HG03442 (cell line): ENCODE data around the gene IL21R.

ENCODE experiments used
- ATAC-seq: cut with Tn5 transposase; IDR thresholded peaks from one replicate; pipeline ENCODE4 v1.9.1; 2021; ENCODE audit warnings: mild to moderate bottlenecking, moderate library complexity; ENCODE audit not compliant: unreplicated experiment

Gene IL21R

GRCh38 chr16:27482397-27483087, 80.6 kb downstream of the IL21R start:
- ATAC-seq = no peak

DNA sequence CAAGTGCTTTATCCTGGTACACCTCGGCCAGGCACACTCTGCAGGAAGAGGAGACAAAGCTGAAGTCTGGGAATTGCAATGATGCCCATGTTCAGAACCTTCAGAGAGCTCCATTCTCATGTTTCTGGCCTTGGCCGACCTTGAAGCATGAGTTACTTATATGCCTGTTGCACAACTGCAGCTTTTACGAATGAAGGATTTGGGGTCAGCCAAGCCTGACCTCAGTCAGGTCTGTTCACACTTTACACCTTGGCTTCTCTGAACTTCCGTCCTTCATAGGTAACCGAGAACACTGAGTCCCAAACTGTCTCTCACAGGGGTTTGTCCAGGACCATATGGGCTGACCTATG, 81.1 kb downstream of the IL21R start:
- no peak for ATAC-seq

DNA sequence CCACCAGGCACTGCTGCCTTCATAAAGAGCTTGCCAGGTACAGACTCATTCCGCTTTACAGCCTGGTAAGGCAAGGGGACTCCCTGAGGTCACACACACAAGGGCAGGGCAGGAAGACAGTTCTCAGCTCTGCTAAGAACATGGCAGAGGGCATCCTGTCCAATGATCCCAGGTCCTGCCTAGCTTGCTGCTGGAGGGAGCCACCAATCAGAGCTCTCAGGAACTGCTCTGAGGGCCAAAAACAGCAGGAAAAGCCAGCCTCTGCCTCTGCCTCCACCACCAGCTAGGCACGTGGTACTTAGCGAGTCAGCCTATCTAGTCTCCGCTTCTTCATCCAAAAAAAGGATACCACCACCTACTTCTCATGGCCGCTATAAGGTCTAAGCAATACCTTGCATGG, 81.7 kb downstream of the IL21R start:
- ATAC-seq = no peak

GRCh38 chr16:27485126-27485525, 83.2 kb downstream of the IL21R start:
- ATAC-seq = no peak

DNA sequence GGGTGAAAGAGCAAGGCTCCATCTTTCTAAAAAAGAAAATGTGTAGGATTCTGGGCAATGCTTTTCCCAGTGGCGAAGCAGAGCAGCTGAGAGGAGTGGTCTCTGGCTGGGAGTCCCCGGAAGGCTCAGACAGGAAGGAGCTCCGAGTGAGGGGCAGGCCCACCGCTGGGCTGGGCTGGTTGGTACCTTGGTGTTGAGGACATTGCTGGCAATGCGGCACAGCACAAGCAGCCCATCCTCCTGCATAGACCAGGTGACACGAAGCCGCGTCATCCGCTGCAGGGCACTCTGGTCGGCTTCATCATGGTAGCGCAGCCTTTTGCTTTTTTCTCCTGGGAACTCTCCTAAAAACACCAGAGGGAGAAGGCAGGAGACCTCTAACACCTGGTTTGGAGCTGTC, 83.8 kb downstream of the IL21R start:
- ATAC-seq = no peak

- ATAC-seq = no peak
Observed at GRCh38 chr16:27486344-27486743, 84.4 kb downstream of the IL21R start.

DNA sequence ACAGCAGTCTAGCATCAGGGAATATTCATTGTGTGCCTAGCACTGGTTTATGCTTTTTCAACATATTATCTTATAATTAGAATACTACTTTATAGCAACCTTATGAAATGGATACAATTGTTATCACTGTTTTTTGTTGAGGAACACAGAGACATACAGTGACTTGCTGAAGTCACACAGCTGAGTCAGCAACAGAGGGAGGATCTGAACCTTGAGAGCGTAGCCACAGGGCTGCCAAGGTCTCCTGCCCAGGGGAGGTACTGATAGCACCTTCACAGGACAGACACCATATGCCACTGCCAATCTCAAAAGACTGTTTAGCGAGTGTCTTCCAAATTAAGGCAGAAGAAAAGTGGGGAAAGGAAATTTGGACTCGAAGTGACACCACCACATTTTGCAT, 84.8 kb downstream of the IL21R start:
- no peak for ATAC-seq

DNA sequence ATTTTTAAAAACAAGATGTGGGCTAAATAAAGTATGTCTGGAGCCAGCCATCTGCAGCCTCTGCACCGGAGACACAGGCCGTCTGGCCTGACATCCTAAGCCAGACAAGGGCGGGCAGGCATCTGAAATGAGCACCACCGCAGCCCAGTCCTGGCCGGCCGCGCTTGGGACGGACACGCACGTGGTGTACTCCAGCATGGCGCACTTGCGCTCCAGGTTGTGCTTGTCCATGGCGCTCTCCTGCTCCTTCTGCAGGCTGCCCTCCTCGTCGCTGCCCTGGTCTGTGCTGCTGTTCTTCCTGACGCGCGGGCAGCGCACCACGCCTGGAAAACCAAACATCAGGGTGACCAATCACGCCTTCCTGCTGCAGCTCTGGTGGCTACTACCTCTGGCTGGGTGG, 87.4 kb downstream of the IL21R start:
- ATAC-seq = no peak

DNA sequence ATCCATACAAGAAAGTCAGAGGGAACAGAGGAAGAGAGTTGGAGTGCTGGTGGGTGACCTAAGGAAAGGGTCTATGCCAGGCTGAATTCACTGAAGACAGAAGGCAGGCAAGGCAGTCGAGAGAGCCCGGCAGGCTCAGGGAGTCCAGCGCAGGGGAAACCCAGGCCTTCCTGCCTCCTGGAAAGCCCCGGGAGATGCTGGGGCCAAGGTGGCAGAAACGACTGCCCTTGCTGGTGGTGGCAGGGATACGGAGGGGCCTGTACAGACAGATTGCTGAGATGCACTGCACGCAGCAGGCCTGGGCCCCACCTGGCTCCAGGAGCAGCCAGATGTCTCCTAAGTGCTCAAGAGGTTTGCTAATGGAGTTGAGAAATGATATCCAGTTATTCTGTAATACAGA, 87.9 kb downstream of the IL21R start:
- no peak for ATAC-seq

- ATAC-seq = no peak
Observed at GRCh38 chr16:27491894-27492587, 90.1 kb downstream of the IL21R start.

- ATAC-seq = no peak
Observed at GRCh38 chr16:27492588-27492979, 90.6 kb downstream of the IL21R start.

DNA sequence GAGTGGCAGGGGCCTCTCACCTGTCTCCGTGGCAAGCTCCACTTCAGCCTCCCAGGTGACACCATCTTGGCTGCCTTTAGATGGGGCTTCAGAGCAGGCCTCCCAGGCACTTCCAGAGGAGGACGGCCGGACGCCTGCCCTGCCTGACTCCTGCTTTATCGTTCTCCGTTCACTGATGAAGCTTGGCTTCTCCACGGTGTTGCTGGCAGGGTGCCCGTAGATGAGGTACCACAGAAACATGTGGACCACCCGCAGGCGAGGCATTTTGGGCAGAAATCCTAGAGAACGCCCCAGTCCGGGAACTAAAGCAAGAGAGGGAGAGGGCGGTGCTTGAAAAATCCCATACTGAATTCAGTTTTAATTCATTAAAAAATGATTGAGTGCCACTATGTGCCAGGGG, 93.2 kb downstream of the IL21R start:
- ATAC-seq = no peak

- no peak for ATAC-seq
Observed at GRCh38 chr16:27498031-27498825, 96.3 kb downstream of the IL21R start.

DNA sequence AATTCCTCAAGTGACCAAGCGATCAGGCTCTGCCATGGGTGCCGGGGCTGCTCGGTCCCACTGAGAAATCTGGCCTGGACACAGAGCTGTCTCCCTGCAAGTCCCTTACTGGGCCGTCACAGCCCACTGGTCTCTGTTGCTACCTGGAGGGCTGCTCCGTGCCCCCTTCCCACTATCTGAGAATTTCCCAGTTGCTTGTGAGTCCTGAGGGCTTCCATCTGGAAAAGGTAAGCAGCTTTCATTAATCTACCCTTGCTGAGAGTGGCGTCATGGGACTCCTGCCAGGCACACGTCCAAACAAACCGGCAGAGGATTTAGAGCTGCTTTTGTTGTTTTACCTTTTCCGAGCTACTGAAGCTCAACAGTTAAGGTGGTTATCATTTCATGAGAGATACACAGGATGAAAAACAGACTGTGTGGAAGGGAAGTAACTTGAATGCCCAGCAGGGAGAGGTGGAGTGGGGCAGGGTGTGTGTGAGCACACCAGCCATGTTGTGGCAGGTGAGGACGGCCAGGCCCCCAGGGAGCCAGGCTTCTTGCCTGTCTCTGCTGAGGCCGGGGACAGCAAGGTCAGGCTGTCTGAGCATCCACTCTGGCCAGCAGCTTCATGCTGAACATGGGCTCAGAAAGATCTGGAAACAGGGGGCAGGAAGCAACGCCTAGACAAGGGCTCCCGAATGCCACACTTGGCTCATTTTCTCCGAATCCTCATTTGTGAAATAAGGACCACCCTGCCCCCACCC, 97.1 kb downstream of the IL21R start:
- ATAC-seq = no peak

DNA sequence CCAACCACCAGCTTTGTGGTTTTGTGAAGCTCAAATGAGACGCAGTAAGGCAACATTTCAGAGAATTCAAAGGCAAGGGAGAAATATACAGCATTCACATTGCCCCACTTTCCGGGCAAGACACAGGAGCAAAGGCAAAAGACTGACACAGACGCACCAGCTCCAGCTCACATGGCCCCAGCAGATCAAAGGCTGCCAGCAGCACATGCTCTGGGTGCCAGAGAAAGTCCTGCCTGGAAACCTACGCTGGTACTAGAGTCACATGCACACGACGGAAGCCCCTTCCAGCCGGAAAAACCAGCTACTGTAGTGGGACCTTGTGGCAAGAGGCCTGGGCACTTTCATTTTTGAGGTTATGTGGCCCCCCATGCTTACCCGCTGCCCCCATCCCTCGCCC, 97.7 kb downstream of the IL21R start:
- ATAC-seq = no peak

- no peak for ATAC-seq
Observed at GRCh38 chr16:27500801-27501200, 98.8 kb downstream of the IL21R start.
